ENCODE data around the gene PPP1R26.

PPP1R26 gene

DNA sequence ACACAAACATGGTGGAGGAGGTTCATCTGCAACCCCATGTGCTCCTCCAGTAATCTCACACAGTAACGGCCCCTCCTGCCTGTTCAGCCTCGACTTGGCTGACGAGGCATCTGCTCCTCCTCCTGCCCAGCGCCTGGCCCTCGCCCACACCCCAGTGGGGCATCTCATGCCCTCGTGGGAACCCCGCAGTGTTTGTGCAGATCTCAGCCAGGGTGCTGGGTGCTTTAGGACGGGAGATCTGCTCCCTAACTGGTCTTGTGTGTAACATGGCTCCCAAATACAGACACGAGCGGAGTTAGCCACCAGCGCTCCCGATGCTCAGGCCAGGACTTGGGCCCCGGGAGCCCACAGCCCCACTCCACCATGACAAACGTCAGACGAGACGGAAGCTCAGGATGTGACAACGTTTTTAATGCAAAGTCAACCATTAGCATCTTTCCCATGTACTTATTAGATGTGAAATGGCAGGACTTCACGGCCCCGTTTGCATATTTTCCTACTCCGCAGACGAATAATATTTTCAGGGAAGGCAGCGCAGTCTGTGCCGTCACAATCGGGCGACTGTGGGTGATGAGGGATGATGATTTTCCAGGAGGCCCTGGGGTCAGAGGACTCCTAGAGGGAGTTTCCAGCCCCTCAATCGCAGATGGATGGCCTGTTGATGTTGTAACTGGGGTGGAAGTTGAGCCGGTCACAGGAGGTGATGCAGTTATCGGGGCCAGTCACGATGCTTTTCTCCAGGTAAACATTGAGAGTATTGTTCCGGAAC, 15.4 kb downstream of the PPP1R26 start:
- TF ChIP-seq ZNF473 (tag by site-specific recombination; IDR thresholded peaks at IDR 0.05) (no peak), KLF9 (tag by site-specific recombination; IDR thresholded peaks at IDR 0.05; ENCODE audit: low read depth) (no peak), ZNF133 (tag by site-specific recombination; IDR thresholded peaks at IDR 0.05) (no peak), OVOL3 (tag by site-specific recombination; IDR thresholded peaks at IDR 0.05) (no peak), ZNF24 (tag by site-specific recombination; IDR thresholded peaks at IDR 0.05) (no peak), ZNF792 (tag by site-specific recombination; IDR thresholded peaks at IDR 0.05) (no peak), PRDM1 (tag by site-specific recombination; IDR thresholded peaks at IDR 0.05) (no peak), ZNF23 (tag by site-specific recombination; IDR thresholded peaks at IDR 0.05; ENCODE audit: borderline replicate concordance) (no peak), ZNF654 (tag by site-specific recombination; IDR thresholded peaks at IDR 0.05; ENCODE audit: low read depth) (no peak), ZNF280D (tag by site-specific recombination; IDR thresholded peaks at IDR 0.05) (no peak)
- 0 out of 2 replicates have a peak, but pooled peaks cover 2% of the 10 kb centered on the region for H3K4me1 ChIP-seq (ENCODE audit: control insufficient read depth, insufficient read depth, low read length)
- H3K4me3 ChIP-seq (ENCODE audit: low read depth, low read length) = no peak overlapping the region
- no peaks in the 10 kb centered on the region for H3K36me3 ChIP-seq (ENCODE audit: control insufficient read depth in 2 of 2, insufficient read depth in 1 of 2, low read length in 2 of 2)
- no peak overlapping the region for H3K27ac ChIP-seq (ENCODE audit: extremely low read depth, low read depth, low read length)
- CTCF ChIA-PET = interaction anchor here (1.1 to 1.2 kb wide), 2 partner anchors 10 to 15 kb away, joined by 7 to 8 read pairs; no protein-coding TSS in a partner anchor
- H3K9me3 ChIP-seq (ENCODE audit: control insufficient read depth, insufficient read depth, low read depth, low read length) = no peaks in the 10 kb centered on the region
- POLR2A ChIA-PET = no interaction called here

DNA sequence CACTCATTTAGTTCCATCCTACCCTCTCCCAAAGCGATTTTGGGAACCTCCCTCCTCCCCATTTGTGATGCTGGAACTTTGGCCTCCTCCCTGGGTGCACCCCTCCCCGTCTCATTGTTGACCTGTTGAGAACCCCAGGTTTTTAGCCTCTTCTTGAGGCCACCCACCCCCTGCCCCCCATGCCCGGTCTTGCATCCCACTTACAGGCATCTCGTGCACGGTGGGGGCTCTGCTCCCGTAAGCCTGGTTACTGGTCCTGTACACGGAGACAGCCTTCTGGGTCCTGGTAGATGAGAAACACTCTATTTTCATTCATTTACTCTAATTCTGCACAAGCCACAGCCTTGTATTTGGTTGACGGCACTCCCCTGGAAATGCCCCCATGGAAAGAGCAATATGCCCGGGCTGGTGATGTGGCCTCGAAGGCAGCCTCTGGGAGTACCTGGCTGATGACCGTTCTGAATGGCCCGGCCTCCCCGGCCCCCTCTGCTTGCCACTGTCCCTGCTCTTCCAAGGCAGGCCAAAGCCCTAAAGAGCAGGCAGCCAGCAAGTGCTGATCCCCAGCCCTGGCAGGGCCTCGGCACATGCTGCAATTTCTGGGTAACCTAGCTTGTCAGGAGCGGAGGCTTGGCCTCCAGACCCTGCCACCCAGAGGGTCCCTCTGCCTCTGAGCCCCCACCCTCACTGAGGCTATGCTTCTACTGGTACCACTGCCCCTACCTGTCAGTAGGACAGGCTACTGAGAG, 19.0 kb downstream of the PPP1R26 start:
- TF ChIP-seq ZNF416 (tag by site-specific recombination; IDR thresholded peaks at IDR 0.05) = no peak
- no peak for TF ChIP-seq SP3 (tag by site-specific recombination; IDR thresholded peaks at IDR 0.05)
- ChIA-PET CTCF (interaction anchor here (0.8 to 1.2 kb wide), 2 partner anchors 8 to 86 kb away, joined by 3 to 5 read pairs; no protein-coding TSS in a partner anchor), POLR2A (interaction anchor here (0.9 kb wide), 2 partner anchors 18 to 30 kb away, joined by 3 to 6 read pairs; no protein-coding TSS in a partner anchor)
- H3K27ac ChIP-seq (ENCODE audit: extremely low read depth, low read depth, low read length) = no peak overlapping the region
- H3K4me1 ChIP-seq (ENCODE audit: control insufficient read depth, insufficient read depth, low read length) = peaks cover 5% of the 10 kb centered on the region; the same call in 1 of the 2 replicates
- no peaks in the 10 kb centered on the region for H3K9me3 ChIP-seq (ENCODE audit: control insufficient read depth, insufficient read depth, low read depth, low read length)
- H3K4me3 ChIP-seq (ENCODE audit: low read depth, low read length) = no peak overlapping the region
- peaks cover 0 to 20% of the 10 kb centered on the region in 2 experiments; a peak in 2 of 3 replicates for H3K36me3 ChIP-seq (ENCODE audit: control insufficient read depth in 2 of 2, insufficient read depth in 1 of 2, low read length in 2 of 2)

DNA sequence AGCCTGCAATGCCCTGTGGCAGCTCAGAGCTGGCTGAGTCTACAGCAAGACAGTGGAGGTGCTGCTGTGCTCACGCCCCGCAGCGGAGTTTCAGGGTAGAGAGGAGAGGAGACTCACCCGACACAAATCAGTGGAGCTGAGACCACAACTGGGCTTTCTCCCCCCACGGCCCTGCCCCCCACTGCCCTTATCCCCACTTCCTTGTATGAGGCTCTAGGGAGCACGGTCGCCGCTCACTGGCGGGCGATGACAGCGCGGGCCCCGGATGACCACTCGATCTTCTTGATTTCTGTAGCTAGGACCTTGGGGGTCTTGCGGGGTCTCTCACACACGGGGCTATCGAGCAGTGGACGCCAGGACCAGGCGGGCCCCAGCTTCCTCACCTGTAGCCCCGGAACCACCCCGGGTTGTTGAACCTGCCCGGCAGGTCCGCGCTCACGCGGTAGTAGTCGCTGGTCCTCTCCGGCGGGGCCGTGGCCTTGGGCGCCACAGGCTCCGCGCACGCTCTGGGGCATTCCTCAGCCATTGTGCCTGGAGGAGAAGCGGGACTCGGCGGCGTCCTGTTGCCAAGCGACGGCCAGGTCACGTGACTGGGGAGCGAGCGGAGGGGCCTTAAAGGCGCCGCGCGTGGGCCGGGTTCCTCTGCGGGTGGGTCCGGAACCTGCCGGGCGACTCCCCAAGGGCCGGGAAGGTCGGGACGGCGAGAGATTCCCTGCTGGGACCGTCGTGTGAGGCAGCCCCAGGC, 19.9 kb downstream of the PPP1R26 start:
- no peak overlapping the region; the same call in 1 of the 2 replicates for H3K27ac ChIP-seq (ENCODE audit: extremely low read depth, low read depth, low read length)
- peaks cover 5% of the 10 kb centered on the region; the same call in 1 of the 2 replicates for H3K4me1 ChIP-seq (ENCODE audit: control insufficient read depth, insufficient read depth, low read length)
- POLR2A ChIA-PET = interaction anchor here (0.6 to 1.4 kb wide), 4 partner anchors 19 to 81 kb away, joined by 3 to 7 read pairs (median 4); no protein-coding TSS in a partner anchor
- peaks cover 0 to 29% of the 10 kb centered on the region in 2 experiments; a peak in 2 of 3 replicates for H3K36me3 ChIP-seq (ENCODE audit: control insufficient read depth in 2 of 2, insufficient read depth in 1 of 2, low read length in 2 of 2)
- CTCF ChIA-PET = interaction anchor here (0.6 to 1.5 kb wide), 11 partner anchors 9 to 982 kb away, joined by 3 to 5 read pairs (median 3); no protein-coding TSS in a partner anchor
- H3K9me3 ChIP-seq (ENCODE audit: control insufficient read depth, insufficient read depth, low read depth, low read length) = no peaks in the 10 kb centered on the region
- peak overlapping the region; percentile 87 for H3K4me3 ChIP-seq (ENCODE audit: low read depth, low read length)
- TF ChIP-seq ZNF768 (tag by site-specific recombination; IDR thresholded peaks at IDR 0.05) (no peak), ZBTB17 (tag by site-specific recombination; IDR thresholded peaks at IDR 0.05) (peak; percentile 76), HOXC10 (CRISPR knock-in tag; IDR thresholded peaks at IDR 0.05) (no peak), SALL2 (tag by site-specific recombination; IDR thresholded peaks at IDR 0.05; ENCODE audit: borderline replicate concordance) (no peak), ZXDB (tag by site-specific recombination; IDR thresholded peaks at IDR 0.05) (peak; percentile 50), ZNF311 (tag by site-specific recombination; IDR thresholded peaks at IDR 0.05; ENCODE audit: borderline replicate concordance) (no peak), BCL11A (tag by site-specific recombination; IDR thresholded peaks at IDR 0.05; ENCODE audit: low read depth) (no peak), ZNF394 (tag by site-specific recombination; IDR thresholded peaks at IDR 0.05; ENCODE audit: borderline replicate concordance) (peak; percentile 87), ZBTB7A (tag by site-specific recombination; IDR thresholded peaks at IDR 0.05; ENCODE audit: low read depth) (peak; percentile 24; the same call in 1 of the 2 replicates), ZNF843 (tag by site-specific recombination; IDR thresholded peaks at IDR 0.05) (peak; percentile 27; the same call in 1 of the 2 replicates)
- TF ChIP-seq, protein P1, sequence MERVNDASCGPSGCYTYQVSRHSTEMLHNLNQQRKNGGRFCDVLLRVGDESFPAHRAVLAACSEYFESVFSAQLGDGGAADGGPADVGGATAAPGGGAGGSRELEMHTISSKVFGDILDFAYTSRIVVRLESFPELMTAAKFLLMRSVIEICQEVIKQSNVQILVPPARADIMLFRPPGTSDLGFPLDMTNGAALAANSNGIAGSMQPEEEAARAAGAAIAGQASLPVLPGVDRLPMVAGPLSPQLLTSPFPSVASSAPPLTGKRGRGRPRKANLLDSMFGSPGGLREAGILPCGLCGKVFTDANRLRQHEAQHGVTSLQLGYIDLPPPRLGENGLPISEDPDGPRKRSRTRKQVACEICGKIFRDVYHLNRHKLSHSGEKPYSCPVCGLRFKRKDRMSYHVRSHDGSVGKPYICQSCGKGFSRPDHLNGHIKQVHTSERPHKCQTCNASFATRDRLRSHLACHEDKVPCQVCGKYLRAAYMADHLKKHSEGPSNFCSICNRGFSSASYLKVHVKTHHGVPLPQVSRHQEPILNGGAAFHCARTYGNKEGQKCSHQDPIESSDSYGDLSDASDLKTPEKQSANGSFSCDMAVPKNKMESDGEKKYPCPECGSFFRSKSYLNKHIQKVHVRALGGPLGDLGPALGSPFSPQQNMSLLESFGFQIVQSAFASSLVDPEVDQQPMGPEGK (tag by site-specific recombination; IDR thresholded peaks at IDR 0.05) = peak; percentile 48

Data from HEK293 (cell line).